ENCODE measurements around the gene SSH2. TPM values are rescaled to one million over a fixed set of nuclear protein-coding genes. Genes with fewer than 3 reads are reported as not detected.

The SSH2 gene
- total RNA-seq, 1 donor from 2014 or later: 46.5 TPM

DNA sequence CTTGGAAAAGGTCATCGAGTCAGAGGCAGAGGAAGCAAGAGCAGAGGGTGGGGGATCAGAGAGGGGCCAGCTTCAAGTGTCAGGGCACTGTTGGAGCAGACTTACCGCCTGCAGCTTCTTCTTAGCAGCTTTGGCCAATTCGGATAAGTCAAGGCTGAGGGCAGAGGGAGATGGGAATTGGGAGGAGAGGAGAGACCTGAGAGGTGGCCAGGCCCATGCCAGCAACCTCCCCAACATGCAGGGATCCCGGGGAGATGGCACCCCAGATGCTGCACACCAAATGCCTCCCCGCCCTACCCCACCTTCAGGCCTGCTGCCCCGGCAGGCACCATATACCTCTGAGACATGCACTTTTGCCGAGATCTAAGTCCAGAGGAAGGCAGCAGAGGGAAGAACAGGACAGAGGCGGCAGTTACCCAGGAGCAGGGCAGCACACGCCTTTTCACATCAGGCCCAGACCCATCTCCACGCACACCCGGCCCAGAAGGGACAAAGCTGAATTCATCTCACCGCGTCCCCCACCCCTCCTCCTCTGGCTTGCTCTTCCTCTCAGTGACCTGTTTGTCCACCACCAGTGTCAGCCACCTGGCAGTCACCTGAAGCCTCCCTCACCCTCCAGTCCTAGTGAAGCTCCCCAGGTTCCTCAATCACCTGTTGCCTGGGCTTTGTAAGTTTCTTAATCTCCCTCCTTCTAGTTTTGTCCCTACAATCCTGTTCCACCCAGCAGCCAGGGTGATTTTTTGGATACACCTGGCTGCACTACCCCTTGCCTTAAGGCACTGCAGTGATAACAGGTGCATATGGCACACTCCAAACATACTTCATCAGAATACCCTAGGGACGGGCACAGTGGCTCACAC is 351.2 kb downstream of the SSH2 start:
- TF ChIP-seq, protein P1, sequence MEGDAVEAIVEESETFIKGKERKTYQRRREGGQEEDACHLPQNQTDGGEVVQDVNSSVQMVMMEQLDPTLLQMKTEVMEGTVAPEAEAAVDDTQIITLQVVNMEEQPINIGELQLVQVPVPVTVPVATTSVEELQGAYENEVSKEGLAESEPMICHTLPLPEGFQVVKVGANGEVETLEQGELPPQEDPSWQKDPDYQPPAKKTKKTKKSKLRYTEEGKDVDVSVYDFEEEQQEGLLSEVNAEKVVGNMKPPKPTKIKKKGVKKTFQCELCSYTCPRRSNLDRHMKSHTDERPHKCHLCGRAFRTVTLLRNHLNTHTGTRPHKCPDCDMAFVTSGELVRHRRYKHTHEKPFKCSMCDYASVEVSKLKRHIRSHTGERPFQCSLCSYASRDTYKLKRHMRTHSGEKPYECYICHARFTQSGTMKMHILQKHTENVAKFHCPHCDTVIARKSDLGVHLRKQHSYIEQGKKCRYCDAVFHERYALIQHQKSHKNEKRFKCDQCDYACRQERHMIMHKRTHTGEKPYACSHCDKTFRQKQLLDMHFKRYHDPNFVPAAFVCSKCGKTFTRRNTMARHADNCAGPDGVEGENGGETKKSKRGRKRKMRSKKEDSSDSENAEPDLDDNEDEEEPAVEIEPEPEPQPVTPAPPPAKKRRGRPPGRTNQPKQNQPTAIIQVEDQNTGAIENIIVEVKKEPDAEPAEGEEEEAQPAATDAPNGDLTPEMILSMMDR (IDR thresholded peaks at IDR 0.05; ENCODE audit: partially characterized antibody, unreplicated experiment): no peak
- H3K27ac Mint-ChIP-seq (ENCODE audit: unreplicated experiment): no peak overlapping the region
- H3K27me3 Mint-ChIP-seq (ENCODE audit: unreplicated experiment): peaks cover 16% of the 10 kb centered on the region
- H3K4me3 Mint-ChIP-seq (ENCODE audit: unreplicated experiment): no peak overlapping the region
- DNase-seq: no peak
- no peaks in the 10 kb centered on the region for H3K36me3 Mint-ChIP-seq (ENCODE audit: unreplicated experiment)
- H3K4me1 Mint-ChIP-seq (ENCODE audit: low read depth, unreplicated experiment): peaks cover 11% of the 10 kb centered on the region
- H3K9me3 Mint-ChIP-seq (ENCODE audit: unreplicated experiment): peaks cover 3% of the 10 kb centered on the region

DNA sequence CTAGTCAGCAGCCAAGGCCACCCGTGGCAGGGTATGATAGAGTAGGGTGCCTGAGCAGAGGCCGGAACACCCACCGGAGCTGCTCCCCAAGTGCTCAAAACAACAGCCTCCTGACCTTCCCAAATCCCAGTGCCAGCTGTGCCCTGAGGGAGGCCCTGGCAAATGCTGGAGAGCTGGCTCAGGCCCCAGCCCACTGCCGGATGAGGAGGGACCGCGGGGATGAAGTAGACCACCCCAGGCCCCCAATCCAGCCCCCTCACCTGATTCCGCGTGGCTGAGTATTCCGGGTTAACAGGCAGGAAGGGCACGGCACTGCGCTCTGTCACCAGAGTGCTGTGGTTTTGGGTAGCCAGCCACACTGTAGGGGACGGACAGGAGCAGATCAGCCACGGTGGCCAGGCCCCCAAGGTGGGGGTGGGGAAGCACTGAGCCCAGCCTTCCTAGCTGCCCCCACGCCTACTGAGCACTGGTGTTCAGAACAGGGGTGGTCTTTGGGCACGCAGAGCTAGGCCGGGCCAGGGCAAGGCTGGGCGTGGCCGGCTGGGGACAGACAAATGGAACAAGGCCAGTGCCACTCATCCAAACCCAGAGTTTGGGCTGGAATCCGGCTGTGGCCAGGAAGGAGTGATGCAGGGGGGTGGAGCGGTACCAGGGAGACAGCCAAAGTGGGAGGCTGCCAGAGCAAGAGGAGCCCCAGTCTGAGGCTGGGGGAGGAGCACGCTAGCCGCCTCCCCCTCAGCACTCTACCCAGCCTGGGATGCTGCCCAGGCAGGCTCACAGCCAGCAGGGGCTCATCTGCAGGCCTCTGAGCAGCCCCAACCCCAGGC is 352.4 kb downstream of the SSH2 start:
- Mint-ChIP-seq H3K27ac (ENCODE audit: unreplicated experiment) (no peak overlapping the region), H3K4me1 (ENCODE audit: low read depth, unreplicated experiment) (peaks cover 8% of the 10 kb centered on the region), H3K27me3 (ENCODE audit: unreplicated experiment) (peaks cover 17% of the 10 kb centered on the region), H3K4me3 (ENCODE audit: unreplicated experiment) (no peak overlapping the region), H3K36me3 (ENCODE audit: unreplicated experiment) (no peaks in the 10 kb centered on the region), H3K9me3 (ENCODE audit: unreplicated experiment) (peaks cover 2% of the 10 kb centered on the region)
- TF ChIP-seq, protein P1 (IDR thresholded peaks at IDR 0.05; ENCODE audit: partially characterized antibody, unreplicated experiment): no peak
- peak; percentile 13 for DNase-seq

DNA sequence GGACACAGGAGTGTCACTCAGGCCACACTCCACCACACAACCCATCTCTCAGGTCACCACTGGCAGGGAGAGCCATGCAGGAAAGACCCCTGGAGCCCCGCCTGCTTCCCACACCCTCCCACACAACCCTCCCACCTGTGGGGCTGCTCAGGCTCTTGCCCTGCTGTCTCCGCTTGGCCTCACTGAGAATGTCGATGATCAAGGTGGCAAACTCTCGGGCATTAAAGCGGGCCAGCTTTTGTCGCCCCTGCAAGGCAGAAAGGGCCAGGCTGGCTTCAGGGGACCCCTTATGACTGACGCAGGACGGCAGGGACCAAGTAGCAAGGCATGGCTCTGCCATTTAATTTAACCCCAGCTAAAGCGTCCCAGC is 353.0 kb downstream of the SSH2 start:
- Mint-ChIP-seq H3K4me3 (ENCODE audit: unreplicated experiment) (no peak overlapping the region), H3K36me3 (ENCODE audit: unreplicated experiment) (no peaks in the 10 kb centered on the region), H3K27ac (ENCODE audit: unreplicated experiment) (no peak overlapping the region), H3K9me3 (ENCODE audit: unreplicated experiment) (peaks cover 2% of the 10 kb centered on the region), H3K4me1 (ENCODE audit: low read depth, unreplicated experiment) (peaks cover 5% of the 10 kb centered on the region), H3K27me3 (ENCODE audit: unreplicated experiment) (peaks cover 13% of the 10 kb centered on the region)
- DNase-seq: no peak
- TF ChIP-seq, protein P1 (IDR thresholded peaks at IDR 0.05; ENCODE audit: partially characterized antibody, unreplicated experiment): no peak

DNA sequence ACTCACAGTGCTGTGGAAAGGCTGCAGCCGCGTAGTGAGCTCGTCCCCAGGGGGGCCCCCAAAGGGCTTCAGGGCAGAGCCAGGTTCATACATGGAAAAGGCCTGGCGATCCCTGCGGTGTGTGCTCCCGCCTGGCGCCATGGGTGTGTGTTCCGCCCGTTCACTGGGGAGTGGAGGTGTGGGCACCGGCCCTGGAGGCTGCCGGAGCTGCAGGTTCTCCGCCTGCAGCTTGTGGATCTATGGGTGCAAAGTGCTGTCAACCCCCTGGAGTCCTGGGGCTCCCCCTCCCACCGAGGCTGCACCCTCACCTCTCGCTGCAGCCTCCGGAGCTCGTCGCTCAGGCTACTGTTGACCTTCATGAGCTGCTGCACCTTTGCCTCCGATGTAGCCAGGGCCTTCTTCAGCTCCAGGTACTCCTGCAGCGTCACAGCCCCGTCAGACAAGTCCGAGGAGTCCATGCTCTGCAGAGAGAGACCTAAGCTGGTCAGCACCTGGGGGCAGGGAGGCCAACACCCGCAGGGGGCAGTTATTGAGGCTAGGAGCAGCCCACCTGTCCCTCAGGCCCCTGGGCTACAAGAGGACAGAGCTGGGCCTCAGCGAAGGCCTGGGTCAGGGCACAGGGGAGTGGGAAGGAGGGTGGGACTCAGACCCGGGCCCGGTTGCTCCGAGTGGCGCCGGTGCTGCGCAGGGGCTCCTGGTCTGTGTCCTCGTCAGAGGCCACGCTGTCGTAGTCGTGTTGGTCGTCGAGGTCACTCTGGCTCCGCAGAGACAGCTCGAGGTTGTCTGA is 353.6 kb downstream of the SSH2 start:
- no peak overlapping the region for H3K27ac Mint-ChIP-seq (ENCODE audit: unreplicated experiment)

More for the DNA sequence above, 353.6 kb downstream of the SSH2 start:
- H3K27me3 Mint-ChIP-seq (ENCODE audit: unreplicated experiment): peaks cover 13% of the 10 kb centered on the region
- TF ChIP-seq, protein P1 (IDR thresholded peaks at IDR 0.05; ENCODE audit: partially characterized antibody, unreplicated experiment): no peak
- peaks cover 2% of the 10 kb centered on the region for H3K9me3 Mint-ChIP-seq (ENCODE audit: unreplicated experiment)
- peaks cover 5% of the 10 kb centered on the region for H3K4me1 Mint-ChIP-seq (ENCODE audit: low read depth, unreplicated experiment)
- DNase-seq: no peak
- H3K36me3 Mint-ChIP-seq (ENCODE audit: unreplicated experiment): no peaks in the 10 kb centered on the region
- H3K4me3 Mint-ChIP-seq (ENCODE audit: unreplicated experiment): no peak overlapping the region

Other genes starting within 250 kb of the SSH2 start
- gene EFCAB5, start 11.4 kb upstream of the SSH2 start, total RNA-seq (ENCODE audit: unreplicated experiment): 0.69 TPM
- 18.2 TPM for gene NSRP1, start 186.6 kb upstream of the SSH2 start, total RNA-seq (ENCODE audit: unreplicated experiment)